KOPT-K1 (cell line): Measurements from ENCODE around the gene RHBDL3.

Source experiments
- H3K27ac ChIP-seq: fragments of 200-600 bp; sonication (generic); 2 replicates; pipeline ENCODE4 v1.5.1; 2016; ENCODE audit warnings: antibody characterized with exemption, mild to moderate bottlenecking, low read depth, low read length; ENCODE audit not compliant: poor library complexity, severe bottlenecking
- H3K36me3 ChIP-seq: fragments of 200-600 bp; sonication (generic); 2 replicates; pipeline ENCODE4 v1.5.1; 2017; ENCODE audit warnings: antibody characterized with exemption, mild to moderate bottlenecking, low read length, moderate library complexity; ENCODE audit not compliant: insufficient read depth
- H3K9me3 ChIP-seq: fragments of 200-600 bp; sonication (generic); 2 replicates; pipeline ENCODE4 v1.5.1; 2017; ENCODE audit warnings: antibody characterized with exemption, low read length, mild to moderate bottlenecking; ENCODE audit not compliant: insufficient read depth, poor library complexity, severe bottlenecking

The RHBDL3 gene

GRCh38 chr17:32265192-32265923 is at the start of gene RHBDL3:
TSS of gene RHBDL3 (plus strand) at chr17:32265832. CDS start at chr17:32266190, 358 bp downstream.
- H3K27ac ChIP-seq, result no peak within 1 kb of the TSS
- H3K9me3 ChIP-seq, result no peaks in the 10 kb centered on the region
- no peaks in the 10 kb centered on the region for H3K36me3 ChIP-seq

DNA sequence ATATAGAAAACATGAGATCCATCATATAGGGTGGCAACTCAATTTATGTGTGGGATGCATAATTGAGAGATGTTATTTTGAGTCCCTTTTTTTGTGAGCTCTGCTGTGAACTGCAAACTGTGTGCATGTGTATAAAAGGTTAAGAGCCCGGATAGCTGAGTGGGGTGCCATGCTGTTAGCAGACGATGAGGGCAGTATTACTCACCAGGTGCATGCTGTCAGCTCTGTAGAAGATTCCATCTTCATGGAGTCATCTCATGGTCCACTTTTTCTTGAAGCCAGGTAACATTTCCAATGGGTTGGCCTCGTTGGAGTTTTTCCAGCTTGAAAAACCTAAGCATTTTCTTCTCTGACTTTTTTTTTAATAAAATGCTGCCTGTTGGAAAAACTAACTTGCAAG is 43.0 kb upstream of the RHBDL3 start:
- no peak overlapping the region for H3K27ac ChIP-seq
- no peaks in the 10 kb centered on the region for H3K9me3 ChIP-seq
- peaks cover 9% of the 10 kb centered on the region for H3K36me3 ChIP-seq

DNA sequence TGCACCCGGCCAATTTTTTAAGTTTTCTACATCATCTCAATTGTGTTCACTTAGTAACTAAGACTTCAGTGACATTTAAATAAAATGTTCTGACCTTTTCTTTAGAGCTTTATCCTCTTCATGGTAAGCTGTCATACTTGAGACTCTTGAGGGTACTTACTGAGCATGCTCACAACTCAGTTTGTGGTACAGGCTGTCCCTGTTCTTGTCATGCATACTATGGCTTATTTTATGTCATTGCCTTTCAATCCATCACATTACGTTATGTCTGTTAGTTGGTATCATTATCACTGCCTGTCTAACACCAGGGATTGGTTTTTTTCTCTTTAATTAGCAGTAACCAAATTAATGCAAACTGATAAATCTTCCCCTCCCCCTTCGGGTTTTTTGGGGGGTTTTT is 41.9 kb upstream of the RHBDL3 start:
- peaks cover 9% of the 10 kb centered on the region for H3K36me3 ChIP-seq
- no peaks in the 10 kb centered on the region for H3K9me3 ChIP-seq
- H3K27ac ChIP-seq, result no peak overlapping the region

DNA sequence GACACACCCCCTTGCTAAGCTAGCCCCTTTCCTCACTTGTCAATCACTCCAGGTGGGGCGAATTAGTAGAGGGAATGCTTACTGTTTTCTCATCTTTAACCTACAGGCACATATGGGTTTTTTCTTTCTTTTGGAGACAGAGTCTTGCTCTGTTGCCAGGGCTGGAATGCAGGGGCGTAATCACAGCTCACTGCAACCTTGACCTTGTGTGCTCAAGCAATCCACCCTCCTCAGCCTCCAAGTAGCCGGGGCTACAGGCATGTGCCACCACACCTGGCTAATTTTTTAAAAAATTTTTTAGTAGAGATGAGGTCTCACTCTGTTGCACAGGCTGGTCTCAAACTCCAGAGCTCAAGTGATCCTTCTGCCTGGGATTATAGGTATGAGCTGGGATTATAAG is 38.7 kb upstream of the RHBDL3 start:
- Histone ChIP-seq H3K9me3 (no peaks in the 10 kb centered on the region), H3K27ac (no peak overlapping the region), H3K36me3 (peaks cover 4% of the 10 kb centered on the region; the same call in 1 of the 2 replicates)

GRCh38 chr17:32227910-32228309 is 37.7 kb upstream of the RHBDL3 start:
- no peak overlapping the region for H3K27ac ChIP-seq
- no peaks in the 10 kb centered on the region for H3K9me3 ChIP-seq
- H3K36me3 ChIP-seq, result peaks cover 4% of the 10 kb centered on the region; the same call in 1 of the 2 replicates

- no peak overlapping the region for H3K27ac ChIP-seq
- H3K9me3 ChIP-seq, result no peaks in the 10 kb centered on the region
- no peaks in the 10 kb centered on the region for H3K36me3 ChIP-seq
Observed at GRCh38 chr17:32235588-32235987, 30.0 kb upstream of the RHBDL3 start.

DNA sequence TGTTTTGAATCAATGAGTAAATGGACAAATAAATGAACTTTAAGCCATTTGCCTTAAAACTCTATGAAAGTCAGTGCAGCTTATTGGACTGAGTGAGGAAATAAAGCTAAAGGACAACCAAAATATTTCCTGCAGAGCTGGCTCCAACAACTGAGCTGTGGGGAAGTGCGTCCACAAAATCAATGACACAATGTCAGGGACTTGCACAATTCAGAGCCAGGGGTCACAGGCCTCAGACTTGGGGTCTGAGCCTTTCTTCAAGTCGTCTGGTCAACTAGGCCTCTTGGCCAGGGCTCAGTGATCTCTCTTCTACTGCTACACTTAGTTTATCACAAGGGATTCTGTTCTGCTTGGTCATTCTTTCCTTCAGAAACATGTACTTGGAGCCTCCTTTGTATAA is 26.2 kb upstream of the RHBDL3 start:
- Histone ChIP-seq H3K36me3 (no peaks in the 10 kb centered on the region), H3K9me3 (no peaks in the 10 kb centered on the region), H3K27ac (no peak overlapping the region)

DNA sequence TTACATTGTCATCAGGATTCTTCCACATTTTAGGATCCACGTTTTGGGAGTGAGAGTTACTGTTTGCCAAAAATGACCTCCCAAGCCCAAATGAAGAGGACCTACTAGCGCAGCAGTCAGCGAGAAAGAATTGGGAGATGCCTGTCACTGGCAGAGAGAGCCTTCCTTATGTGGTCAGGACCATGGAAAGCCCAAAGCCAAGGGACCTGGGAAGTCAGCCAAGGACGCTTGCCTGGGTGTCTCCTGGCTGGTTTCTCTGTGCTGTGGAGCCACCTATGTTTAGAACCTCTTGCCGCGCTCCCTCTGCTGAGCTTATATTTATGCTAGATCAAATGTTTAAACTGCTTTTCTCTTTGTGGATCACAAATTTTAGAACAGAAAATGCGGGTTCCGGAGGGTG is 24.9 kb upstream of the RHBDL3 start:
- Histone ChIP-seq H3K9me3 (no peaks in the 10 kb centered on the region), H3K36me3 (no peaks in the 10 kb centered on the region), H3K27ac (no peak overlapping the region)

- Histone ChIP-seq H3K36me3 (no peaks in the 10 kb centered on the region), H3K27ac (no peak overlapping the region), H3K9me3 (no peaks in the 10 kb centered on the region)
Observed at GRCh38 chr17:32241640-32242039, 24.0 kb upstream of the RHBDL3 start.

DNA sequence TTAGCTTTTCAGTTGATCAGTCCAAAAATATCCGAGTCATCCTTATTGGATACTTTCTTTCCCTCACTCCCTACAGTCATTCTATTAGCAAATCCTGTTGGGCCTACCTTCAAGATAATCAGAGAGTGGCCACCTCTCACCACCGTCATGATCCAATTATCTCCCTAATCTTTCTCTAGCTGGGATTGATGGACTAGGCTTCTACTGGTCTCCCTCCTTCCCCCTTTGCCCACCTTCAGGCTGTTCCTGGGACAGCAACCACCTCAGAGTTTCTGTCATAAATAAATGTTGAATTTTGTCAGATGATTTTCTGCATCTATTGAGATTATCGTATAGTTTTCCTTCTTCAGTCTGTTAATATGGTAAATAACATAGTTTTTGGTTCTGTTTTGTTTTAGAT is 16.2 kb upstream of the RHBDL3 start:
- no peaks in the 10 kb centered on the region for H3K9me3 ChIP-seq
- no peaks in the 10 kb centered on the region for H3K36me3 ChIP-seq
- no peak overlapping the region for H3K27ac ChIP-seq

DNA sequence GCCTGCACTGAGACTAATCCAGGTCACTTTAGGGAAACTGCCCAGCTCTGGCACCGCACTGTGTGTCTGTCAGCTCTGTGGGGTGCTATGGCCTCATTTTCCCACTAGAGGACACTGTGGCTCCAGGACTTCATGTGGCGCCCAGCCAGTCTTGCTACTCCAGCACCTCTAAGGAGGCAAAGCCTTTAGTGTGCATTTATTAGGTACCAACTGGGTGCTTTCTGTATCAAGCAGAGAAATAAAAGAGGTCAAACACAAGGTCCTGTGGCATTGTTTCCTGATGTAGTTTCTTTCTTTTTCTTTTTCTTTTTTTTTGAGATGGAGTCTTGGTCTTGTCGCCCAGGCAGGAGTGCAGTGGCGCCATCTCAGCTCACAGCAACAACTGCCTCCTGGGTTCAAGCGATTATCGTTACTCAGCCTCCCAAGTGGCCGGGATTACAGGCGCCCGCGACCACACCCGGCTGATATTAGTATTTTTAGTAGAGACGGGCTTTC is 12.5 kb upstream of the RHBDL3 start:
- Histone ChIP-seq H3K9me3 (no peaks in the 10 kb centered on the region), H3K36me3 (no peaks in the 10 kb centered on the region), H3K27ac (no peak overlapping the region)

DNA sequence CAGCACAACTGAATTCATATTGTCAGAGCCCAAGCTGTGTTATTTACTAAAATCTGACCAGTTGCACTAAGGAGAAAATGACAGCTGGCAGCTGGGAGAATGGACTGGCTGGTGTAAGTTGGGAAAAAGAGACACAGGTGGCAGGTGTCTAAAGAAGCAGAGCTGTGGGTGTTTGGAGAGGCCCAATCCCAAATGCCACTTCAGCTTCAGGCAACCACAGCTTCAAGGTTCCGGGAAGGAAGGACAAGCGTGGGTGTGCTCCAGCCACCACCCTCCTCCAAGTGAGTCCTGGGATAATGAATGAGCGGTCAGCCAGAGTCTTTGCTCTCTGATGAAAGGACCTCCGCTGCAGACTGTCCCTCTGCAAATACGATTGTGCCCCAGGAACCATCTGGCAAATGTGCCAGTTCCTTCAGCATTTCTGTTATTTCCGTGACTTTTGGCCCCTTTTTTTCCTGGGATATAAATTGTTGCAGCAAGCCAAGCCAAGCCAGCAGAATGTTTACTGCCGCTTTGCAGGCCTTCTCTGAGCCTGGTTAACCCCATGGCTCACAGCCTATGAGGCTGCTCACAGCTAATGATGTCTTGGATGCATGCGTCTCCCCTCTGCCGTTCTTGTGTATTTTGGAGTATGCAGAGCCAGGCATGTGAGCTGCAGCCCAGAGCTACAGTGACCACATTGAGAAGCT is 9.5 kb upstream of the RHBDL3 start:
- Histone ChIP-seq H3K9me3 (no peaks in the 10 kb centered on the region), H3K27ac (no peak overlapping the region), H3K36me3 (no peaks in the 10 kb centered on the region)

DNA sequence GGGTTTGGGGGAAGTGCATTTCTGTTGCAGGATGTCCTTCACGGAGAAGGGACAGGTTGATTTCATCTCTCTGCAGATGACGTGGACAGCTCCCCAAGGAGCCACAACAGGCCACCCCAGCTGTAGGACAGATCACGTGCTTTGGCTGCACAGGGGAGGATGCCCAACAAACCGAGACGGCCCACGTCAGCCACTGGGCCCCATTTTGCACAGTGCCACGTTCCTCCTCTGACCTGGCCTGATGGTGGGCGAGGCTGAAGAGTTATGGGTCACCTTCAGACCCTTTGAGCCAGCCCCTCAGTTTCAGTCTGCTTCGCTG is 9.0 kb upstream of the RHBDL3 start:
- Histone ChIP-seq H3K9me3 (no peaks in the 10 kb centered on the region), H3K27ac (no peak overlapping the region), H3K36me3 (no peaks in the 10 kb centered on the region)

- Histone ChIP-seq H3K36me3 (no peaks in the 10 kb centered on the region), H3K9me3 (no peaks in the 10 kb centered on the region), H3K27ac (no peak overlapping the region)
Observed at GRCh38 chr17:32258383-32259140, 7.1 kb upstream of the RHBDL3 start.

DNA sequence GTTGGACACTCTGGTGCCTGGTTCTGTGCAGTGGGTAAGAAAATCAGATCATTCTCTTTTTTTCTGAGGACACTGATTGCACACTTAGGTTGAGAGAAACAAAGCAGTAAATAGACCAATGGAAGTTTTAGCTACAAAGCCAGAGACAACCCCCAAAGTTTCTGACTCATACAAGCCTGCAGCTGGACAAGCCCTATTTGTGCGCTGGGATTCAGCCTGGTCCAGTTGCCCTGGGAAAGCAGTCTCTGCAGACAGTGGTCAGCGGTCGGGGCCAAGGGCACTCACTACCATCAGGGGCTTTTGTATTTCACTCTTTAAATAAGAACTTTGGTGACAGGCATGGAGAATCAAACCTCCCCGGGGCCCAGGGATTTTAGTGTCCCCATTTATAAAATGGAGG is 6.0 kb upstream of the RHBDL3 start:
- H3K27ac ChIP-seq, result no peak overlapping the region
- H3K36me3 ChIP-seq, result no peaks in the 10 kb centered on the region
- H3K9me3 ChIP-seq, result no peaks in the 10 kb centered on the region
